Type B pancreatic cell (in vitro differentiated cells): Measurements from ENCODE around the gene EPHB4. TPM values are rescaled to one million over a fixed set of nuclear protein-coding genes. Genes with fewer than 3 reads are reported as not detected.

ENCODE experiments used
- DNase-seq: peaks from one replicate; pipeline ENCODE4 v3.0.0; 2021; ENCODE audit warnings: mixed read lengths; ENCODE audit not compliant: unreplicated experiment; ENCODE audit errors: extremely low spot score
- H3K27ac Mint-ChIP-seq: 2 replicates; pipeline ENCODE4 v1.8.0; 2021; ENCODE audit warnings: mild to moderate bottlenecking, mixed read lengths
- H3K27me3 Mint-ChIP-seq: 2 replicates; pipeline ENCODE4 v1.8.0; 2021; ENCODE audit warnings: mixed read lengths
- H3K36me3 Mint-ChIP-seq: 2 replicates; pipeline ENCODE4 v1.8.0; 2021; ENCODE audit warnings: mixed read lengths
- H3K4me1 Mint-ChIP-seq: one replicate; pipeline ENCODE4 v1.8.0; 2021; ENCODE audit warnings: mixed read lengths; ENCODE audit not compliant: unreplicated experiment
- H3K4me3 Mint-ChIP-seq: 2 replicates; pipeline ENCODE4 v1.8.0; 2021; ENCODE audit warnings: mild to moderate bottlenecking, mixed read lengths
- H3K9me3 Mint-ChIP-seq: 2 replicates; pipeline ENCODE4 v1.8.0; 2021; ENCODE audit warnings: mixed read lengths
- CTCF ChIP-seq: fragments of 200-600 bp; sonication (generic); conservative IDR thresholded peaks from 2 replicates; pipeline ENCODE4 v1.5.0; 2021; ENCODE audit warnings: antibody characterized with exemption, mild to moderate bottlenecking
- total RNA-seq: library from RNA; stranded (reverse); gene quantifications from 2 replicates; pipeline ENCODE4 v1.2.1, GENCODE V29; 2021; ENCODE audit warnings: low replicate concordance

The EPHB4 gene
- total RNA-seq, 1 donor from 2014 or later = 78.4 TPM

- no peak overlapping the region for H3K27ac Mint-ChIP-seq
- H3K27me3 Mint-ChIP-seq = no peaks in the 10 kb centered on the region
- peaks cover 9% of the 10 kb centered on the region for H3K4me1 Mint-ChIP-seq
- H3K4me3 Mint-ChIP-seq = no peak overlapping the region
- H3K9me3 Mint-ChIP-seq = no peaks in the 10 kb centered on the region
- TF ChIP-seq CTCF = no peak
- H3K36me3 Mint-ChIP-seq = peaks cover 3% of the 10 kb centered on the region
- no peak for DNase-seq
Observed at GRCh38 chr7:100864263-100864845, 37.0 kb upstream of the EPHB4 start.

- no peak overlapping the region for H3K4me3 Mint-ChIP-seq
Observed at GRCh38 chr7:100863406-100863950, 36.2 kb upstream of the EPHB4 start.

GRCh38 chr7:100861616-100861985 is 34.3 kb upstream of the EPHB4 start:
- Mint-ChIP-seq H3K9me3 (no peaks in the 10 kb centered on the region), H3K36me3 (peaks cover 3% of the 10 kb centered on the region), H3K27me3 (no peaks in the 10 kb centered on the region), H3K4me1 (no peaks in the 10 kb centered on the region), H3K27ac (no peak overlapping the region), H3K4me3 (no peak overlapping the region)
- no peak for TF ChIP-seq CTCF
- DNase-seq = no peak

More at GRCh38 chr7:100863406-100863950, 36.2 kb upstream of the EPHB4 start:
- no peak overlapping the region for H3K27ac Mint-ChIP-seq
- H3K4me1 Mint-ChIP-seq = peaks cover 9% of the 10 kb centered on the region
- H3K36me3 Mint-ChIP-seq = peaks cover 3% of the 10 kb centered on the region
- TF ChIP-seq CTCF = no peak
- no peaks in the 10 kb centered on the region for H3K27me3 Mint-ChIP-seq
- no peaks in the 10 kb centered on the region for H3K9me3 Mint-ChIP-seq
- DNase-seq = no peak

- no peak for DNase-seq
- no peak for TF ChIP-seq CTCF
- Mint-ChIP-seq H3K4me3 (no peak overlapping the region), H3K27ac (no peak overlapping the region), H3K27me3 (no peaks in the 10 kb centered on the region), H3K9me3 (no peaks in the 10 kb centered on the region), H3K36me3 (peaks cover 3% of the 10 kb centered on the region), H3K4me1 (no peaks in the 10 kb centered on the region)
Observed at GRCh38 chr7:100860702-100861615, 33.6 kb upstream of the EPHB4 start.

GRCh38 chr7:100859856-100860255 is 32.5 kb upstream of the EPHB4 start:
- H3K4me3 Mint-ChIP-seq = no peak overlapping the region
- TF ChIP-seq CTCF = no peak
- H3K4me1 Mint-ChIP-seq = no peaks in the 10 kb centered on the region
- H3K36me3 Mint-ChIP-seq = peaks cover 3% of the 10 kb centered on the region
- H3K9me3 Mint-ChIP-seq = no peaks in the 10 kb centered on the region
- no peaks in the 10 kb centered on the region for H3K27me3 Mint-ChIP-seq
- DNase-seq = no peak
- no peak overlapping the region for H3K27ac Mint-ChIP-seq
